Muscle layer of duodenum (tissue), 2 donors: Measurements from ENCODE around the gene LHX3.

Experiments used
- H3K27ac ChIP-seq: one replicate; pipeline ENCODE4 v1.7.0; 2013; ENCODE audit warnings: mild to moderate bottlenecking, low read length
- H3K27me3 ChIP-seq: one replicate; pipeline ENCODE4 v1.7.0; 2013; ENCODE audit warnings: low read depth, mild to moderate bottlenecking, control low read depth, low read length
- H3K36me3 ChIP-seq, 2 donors: one replicate each; pipeline ENCODE4 v1.7.0; 2013; ENCODE audit warnings: low read length in 2 of 2, control low read depth in 1 of 2, mild to moderate bottlenecking in 1 of 2; ENCODE audit not compliant: insufficient read depth in 2 of 2, control insufficient read depth in 1 of 2
- H3K4me1 ChIP-seq, 2 donors: one replicate each; pipeline ENCODE4 v1.7.0; 2013; ENCODE audit warnings: low read length in 2 of 2, mild to moderate bottlenecking in 2 of 2, control low read depth in 1 of 2, moderate library complexity in 1 of 2; ENCODE audit not compliant: insufficient read depth in 2 of 2, control insufficient read depth in 1 of 2
- H3K4me3 ChIP-seq, 2 donors: one replicate each; pipeline ENCODE4 v1.7.0; 2013; ENCODE audit warnings: low read length in 2 of 2, low read depth in 1 of 2, mild to moderate bottlenecking in 1 of 2
- H3K9me3 ChIP-seq, 2 donors: one replicate each; pipeline ENCODE4 v1.7.0; 2013; ENCODE audit warnings: low read length in 2 of 2, control low read depth in 1 of 2, mild to moderate bottlenecking in 1 of 2; ENCODE audit not compliant: control insufficient read depth in 1 of 2
- donor health status: healthy.

LHX3 gene

DNA sequence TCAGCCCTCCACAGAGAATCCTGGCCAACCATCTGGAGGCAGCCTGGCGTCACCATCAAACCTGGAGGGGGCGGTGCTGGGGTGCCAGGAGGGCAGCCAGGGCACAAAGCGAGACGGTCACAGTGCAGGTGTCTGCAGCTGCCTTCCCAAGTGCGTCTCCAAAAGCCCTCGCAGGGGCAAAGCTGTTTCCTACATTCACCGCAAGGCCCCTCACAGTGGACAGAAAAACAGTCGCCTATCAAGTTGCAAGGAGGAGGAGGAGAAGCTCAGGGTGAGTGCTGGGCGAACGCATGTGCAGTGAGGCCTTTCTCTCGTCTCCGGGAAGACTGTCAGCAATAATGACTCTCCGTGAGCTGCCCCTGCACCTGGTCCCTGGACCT lies 18.0 kb upstream of the LHX3 start:
- no peak overlapping the region for H3K27ac ChIP-seq
- H3K36me3 ChIP-seq: peaks cover 11 to 51% of the 10 kb centered on the region in 2 donors
- no peaks in the 10 kb centered on the region for H3K9me3 ChIP-seq
- H3K4me1 ChIP-seq: no peaks in the 10 kb centered on the region
- no peak overlapping the region for H3K4me3 ChIP-seq
- no peaks in the 10 kb centered on the region for H3K27me3 ChIP-seq

DNA sequence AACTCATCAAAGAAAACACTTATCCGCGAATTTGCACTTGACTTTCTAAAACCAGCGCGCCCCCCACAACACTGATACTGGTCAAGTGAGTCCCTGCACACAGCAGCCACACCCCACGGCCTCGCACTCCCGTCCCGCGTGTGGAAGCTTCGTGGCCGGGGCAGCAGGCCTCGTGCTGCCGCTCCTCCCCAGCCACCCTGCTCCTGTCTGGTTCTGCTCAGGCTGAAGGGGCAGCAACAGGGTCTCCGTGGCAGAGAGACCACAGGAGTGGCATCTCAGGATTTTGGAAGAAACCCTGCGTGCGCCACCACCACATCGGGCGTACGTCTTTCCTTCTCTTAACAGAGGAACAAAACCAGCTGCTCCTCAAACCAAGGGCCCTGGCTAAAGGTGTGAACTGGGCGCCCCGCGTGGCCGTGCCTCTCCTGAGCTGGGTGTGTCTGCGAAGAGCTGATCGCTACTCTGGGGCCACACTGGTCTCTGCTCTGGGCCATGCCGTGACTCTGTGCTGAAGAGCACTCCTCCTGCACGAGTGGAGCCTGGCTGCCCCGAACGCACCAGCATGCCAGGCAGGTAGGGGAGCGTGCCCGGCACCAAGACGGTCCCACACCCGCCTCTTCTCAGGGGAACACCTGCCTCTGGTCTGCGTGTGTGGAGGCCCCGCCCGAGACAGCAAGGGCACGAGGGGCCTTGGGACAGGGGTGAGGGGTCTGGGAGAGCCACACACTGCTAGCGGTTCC lies 17.4 kb upstream of the LHX3 start:
- H3K36me3 ChIP-seq: peaks cover 11 to 53% of the 10 kb centered on the region in 2 donors
- H3K27ac ChIP-seq: no peak overlapping the region
- H3K9me3 ChIP-seq: no peaks in the 10 kb centered on the region
- no peak overlapping the region for H3K4me3 ChIP-seq
- no peaks in the 10 kb centered on the region for H3K27me3 ChIP-seq
- no peaks in the 10 kb centered on the region for H3K4me1 ChIP-seq

DNA sequence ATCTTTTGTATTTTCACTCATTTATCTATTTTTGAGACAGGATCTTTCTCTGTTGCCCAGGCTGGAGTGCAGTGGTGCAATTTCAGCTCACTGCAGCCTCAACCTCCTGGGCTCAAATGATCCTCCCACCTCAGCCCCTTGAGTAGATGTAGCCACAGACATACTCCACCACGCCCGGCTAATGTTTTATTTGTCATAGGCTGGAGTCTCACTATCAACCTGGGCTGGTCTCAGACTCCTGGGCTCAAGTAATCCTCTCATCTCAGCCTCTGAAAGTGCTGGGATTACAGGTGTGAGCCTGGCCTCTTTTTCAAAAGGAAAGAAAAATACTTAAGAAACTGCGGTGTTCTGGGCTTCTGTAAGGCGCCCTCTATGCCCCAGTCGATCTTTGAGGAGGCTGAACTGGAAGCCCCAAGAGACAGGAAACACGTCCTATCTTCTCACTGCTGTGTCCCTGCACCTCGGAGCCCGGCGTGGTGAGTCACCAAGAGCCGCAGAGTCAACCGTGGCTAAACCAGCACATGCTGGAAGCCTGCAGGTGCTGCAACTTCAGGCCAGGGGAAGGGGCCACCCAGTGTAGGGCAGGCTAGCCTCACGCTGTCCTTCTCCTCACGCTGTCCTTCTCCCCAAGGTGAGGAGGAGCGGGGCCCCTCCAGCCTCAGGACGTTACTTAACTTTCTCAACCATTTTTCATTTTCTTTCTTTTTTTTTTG lies 15.2 kb upstream of the LHX3 start:
- peaks cover 13 to 75% of the 10 kb centered on the region in 2 donors for H3K36me3 ChIP-seq
- H3K4me1 ChIP-seq: no peaks in the 10 kb centered on the region
- H3K9me3 ChIP-seq: no peaks in the 10 kb centered on the region
- H3K4me3 ChIP-seq: no peak overlapping the region
- no peaks in the 10 kb centered on the region for H3K27me3 ChIP-seq
- H3K27ac ChIP-seq: no peak overlapping the region

DNA sequence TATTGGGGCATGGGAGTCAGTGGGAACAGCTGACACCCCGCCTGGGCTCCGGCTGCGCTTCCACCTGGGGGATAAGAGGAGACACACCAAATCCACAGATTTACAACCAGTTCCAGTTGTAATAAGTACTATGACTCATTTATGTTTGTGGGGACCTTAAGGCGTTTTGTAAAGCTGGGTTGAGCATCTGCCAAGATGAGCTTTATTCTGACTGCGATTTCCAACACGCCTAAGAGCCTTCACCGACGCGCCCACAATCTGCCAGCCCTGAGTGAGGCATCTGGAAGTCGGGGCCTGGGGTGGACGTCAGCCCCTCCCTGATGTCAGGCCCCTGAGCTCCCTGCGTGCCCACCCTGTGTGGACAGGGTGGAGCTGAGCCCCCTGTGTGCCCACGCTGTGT lies 14.3 kb upstream of the LHX3 start:
- H3K27ac ChIP-seq: no peak overlapping the region
- H3K36me3 ChIP-seq: peaks cover 20 to 78% of the 10 kb centered on the region in 2 donors
- H3K4me1 ChIP-seq: no peaks in the 10 kb centered on the region
- no peak overlapping the region for H3K4me3 ChIP-seq
- H3K9me3 ChIP-seq: no peaks in the 10 kb centered on the region
- H3K27me3 ChIP-seq: no peaks in the 10 kb centered on the region

DNA sequence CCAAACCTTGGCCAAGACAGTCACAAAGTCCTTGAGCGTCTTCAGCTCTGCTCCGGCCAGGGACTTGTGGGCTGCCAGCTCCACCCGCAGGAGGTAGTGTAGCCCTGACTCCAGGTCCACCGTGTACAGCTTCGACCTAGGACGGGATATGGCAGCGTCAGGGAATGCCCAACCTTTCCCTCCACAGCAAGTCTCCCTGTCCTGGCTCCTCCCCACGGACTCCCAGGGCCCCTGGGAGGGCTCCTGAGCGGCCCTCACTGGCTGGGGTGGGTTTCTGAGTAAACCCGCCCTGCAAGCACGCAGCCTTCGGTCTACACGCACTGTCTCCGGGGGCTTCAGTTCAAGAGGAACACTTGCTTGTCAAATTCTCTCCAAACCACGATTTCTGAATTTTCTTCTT lies 13.7 kb upstream of the LHX3 start:
- no peaks in the 10 kb centered on the region for H3K4me1 ChIP-seq
- no peak overlapping the region for H3K4me3 ChIP-seq
- H3K9me3 ChIP-seq: no peaks in the 10 kb centered on the region
- no peaks in the 10 kb centered on the region for H3K27me3 ChIP-seq
- peaks cover 25 to 78% of the 10 kb centered on the region in 2 donors for H3K36me3 ChIP-seq
- no peak overlapping the region for H3K27ac ChIP-seq

DNA sequence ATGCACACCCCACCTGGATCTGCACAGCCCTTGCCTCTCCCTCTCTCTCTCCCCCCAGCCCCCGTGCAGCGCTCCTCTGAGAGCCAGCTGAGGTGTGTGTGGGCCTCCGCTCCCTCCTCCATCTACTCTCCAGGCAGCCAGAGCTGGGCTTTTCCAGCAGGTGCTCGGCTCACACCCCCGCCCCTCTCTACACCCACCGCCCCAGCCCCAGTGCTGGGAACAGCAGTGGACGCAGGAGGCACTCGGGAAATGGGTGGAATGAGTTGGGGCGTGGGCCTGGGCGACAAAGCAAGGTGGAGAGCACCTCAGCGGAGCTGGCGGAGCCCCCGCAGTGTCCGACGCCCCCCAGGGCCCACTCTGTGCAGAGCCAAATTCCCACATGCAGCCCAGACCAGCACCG lies 13.3 kb upstream of the LHX3 start:
- Histone ChIP-seq H3K36me3 (peaks cover 23 to 78% of the 10 kb centered on the region in 2 donors), H3K4me3 (no peak overlapping the region), H3K9me3 (no peaks in the 10 kb centered on the region), H3K27me3 (no peaks in the 10 kb centered on the region), H3K27ac (no peak overlapping the region), H3K4me1 (no peaks in the 10 kb centered on the region)

DNA sequence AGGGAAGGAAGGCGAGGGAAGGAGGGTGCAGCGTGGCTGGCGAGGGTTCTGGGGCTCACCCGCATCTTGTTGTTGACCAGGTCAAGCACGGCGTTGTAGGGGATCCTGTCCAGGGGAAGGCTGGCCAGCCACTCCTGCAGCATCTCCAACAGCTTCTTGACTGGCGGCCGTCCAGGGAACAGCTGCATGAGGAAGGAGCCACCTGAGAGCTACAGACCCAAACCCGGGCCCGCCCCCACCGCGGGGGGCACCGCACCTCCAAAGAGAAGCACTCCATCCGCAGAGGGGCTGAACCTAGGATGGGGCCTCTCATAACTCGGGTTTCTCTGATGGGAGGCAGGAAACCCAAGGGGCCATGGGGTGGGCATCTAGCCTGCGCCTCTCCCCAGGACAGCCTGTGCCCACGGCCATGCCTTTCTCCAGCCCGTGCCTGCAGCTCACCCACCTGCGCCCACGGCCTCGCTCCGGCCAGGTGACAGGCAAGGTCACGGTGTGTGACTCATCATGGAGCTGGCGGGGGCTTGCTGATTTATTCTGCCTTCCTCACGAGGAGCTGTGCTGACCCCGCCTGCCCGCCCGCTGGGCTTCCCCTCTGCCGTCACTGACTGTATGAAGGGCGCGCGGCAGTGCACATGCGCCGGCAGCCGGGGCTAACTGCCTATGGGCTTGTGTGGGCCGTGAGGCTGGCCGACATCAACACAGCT lies 11.8 kb upstream of the LHX3 start:
- H3K4me1 ChIP-seq: no peaks in the 10 kb centered on the region
- no peak overlapping the region for H3K27ac ChIP-seq
- peaks cover 21 to 77% of the 10 kb centered on the region in 2 donors for H3K36me3 ChIP-seq
- H3K9me3 ChIP-seq: no peaks in the 10 kb centered on the region
- H3K4me3 ChIP-seq: no peak overlapping the region
- H3K27me3 ChIP-seq: no peaks in the 10 kb centered on the region

DNA sequence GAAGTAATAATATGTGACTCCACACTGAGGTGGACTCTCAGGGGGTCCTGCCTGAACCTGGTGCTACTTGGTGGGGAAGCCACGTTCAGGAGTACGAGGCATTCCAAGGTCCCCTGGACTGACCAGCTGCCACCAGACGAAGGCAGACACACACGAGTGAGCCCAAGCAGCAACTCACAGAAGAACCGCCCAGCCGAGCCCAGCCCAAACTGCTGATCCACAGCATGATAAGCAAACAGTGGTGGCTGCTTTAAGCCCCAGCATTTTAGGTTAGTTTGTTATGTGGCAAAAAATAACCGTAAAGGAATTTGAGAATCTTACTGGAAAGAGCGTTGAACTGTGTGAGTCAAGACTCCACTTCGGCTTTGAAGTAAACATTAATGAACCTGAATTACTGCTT lies 8.8 kb upstream of the LHX3 start:
- Histone ChIP-seq H3K4me1 (no peaks in the 10 kb centered on the region), H3K4me3 (no peak overlapping the region), H3K9me3 (no peaks in the 10 kb centered on the region), H3K27me3 (no peaks in the 10 kb centered on the region), H3K27ac (no peak overlapping the region), H3K36me3 (peaks cover 18 to 92% of the 10 kb centered on the region in 2 donors)

DNA sequence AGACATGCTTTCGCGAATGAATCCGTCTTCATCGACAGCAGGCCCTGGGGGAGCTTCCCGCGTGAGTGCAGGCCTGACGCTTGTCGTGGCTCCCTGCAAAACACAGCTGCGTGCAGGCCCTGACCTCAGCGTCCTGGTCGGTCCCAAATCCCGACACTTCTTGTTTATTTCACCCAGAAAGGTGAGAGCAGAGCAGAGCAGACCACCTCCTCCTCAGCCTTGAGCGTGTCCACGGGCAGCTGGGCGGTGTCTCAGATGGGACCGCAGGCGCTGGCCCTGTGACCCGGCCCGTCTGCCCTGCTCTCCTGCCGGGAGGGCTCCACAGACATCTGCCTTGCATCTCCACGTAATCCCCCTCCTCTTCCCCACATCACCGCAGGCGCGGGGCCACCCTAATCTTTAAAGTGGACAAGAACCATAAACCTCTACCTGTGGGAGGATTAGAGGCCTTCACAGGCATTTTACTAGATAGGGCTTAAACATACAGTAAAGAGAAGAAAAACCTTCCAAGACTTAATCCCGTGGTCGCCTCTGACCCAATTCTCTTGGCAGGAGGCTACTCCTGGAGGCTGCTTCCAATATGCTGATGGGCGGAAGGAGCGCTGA lies 7.5 kb upstream of the LHX3 start:
- H3K4me1 ChIP-seq: no peaks in the 10 kb centered on the region
- no peaks in the 10 kb centered on the region for H3K27me3 ChIP-seq
- H3K4me3 ChIP-seq: no peak overlapping the region
- no peaks in the 10 kb centered on the region for H3K9me3 ChIP-seq
- H3K27ac ChIP-seq: no peak overlapping the region
- peaks cover 18 to 87% of the 10 kb centered on the region in 2 donors for H3K36me3 ChIP-seq

DNA sequence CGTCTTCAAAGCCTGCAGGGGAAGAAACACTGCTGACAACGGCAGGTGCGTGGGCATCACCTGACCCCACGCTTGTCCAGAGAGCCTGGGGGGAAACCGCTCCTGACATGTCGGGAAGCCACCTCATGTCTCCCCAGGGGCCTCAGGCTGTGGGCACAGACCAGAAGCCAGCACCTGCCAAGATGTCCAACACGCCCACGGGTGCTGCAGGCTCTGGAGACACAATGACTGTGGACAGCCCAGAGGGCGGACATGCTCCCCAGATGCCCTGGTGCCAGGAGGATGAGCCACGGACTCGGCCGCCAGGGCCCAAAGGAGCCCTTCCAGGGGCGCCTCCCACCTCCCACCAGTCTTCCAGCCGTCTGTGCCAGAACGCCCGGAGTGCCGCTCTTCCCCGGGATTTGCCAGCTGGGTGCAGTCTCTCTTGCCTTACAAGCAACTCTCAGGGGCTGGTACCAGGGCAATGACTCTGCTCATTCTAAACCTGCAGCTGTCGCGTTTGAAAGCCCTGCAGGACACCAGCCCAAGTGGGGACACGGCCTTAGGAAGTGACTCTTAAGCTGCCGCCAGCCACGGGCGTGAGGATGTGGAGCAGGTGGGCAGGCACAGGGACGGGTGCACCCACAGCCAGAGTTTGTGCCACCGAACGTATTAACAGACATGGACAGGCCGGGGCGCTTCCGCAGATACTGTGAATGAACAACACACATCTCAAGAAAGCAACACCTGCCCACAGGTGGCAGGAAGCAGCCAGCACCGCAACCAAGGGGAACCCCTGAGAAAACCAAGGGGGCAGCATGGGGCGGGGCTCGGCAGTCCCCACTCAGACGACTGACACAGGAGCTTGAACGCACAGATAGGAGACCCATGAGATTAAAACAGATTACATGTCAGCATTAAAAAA lies 6.8 kb upstream of the LHX3 start:
- H3K4me3 ChIP-seq: no peak overlapping the region
- peaks cover 18 to 79% of the 10 kb centered on the region in 2 donors for H3K36me3 ChIP-seq

More for the DNA sequence above, 6.8 kb upstream of the LHX3 start:
- no peak overlapping the region for H3K27ac ChIP-seq
- no peaks in the 10 kb centered on the region for H3K4me1 ChIP-seq
- H3K27me3 ChIP-seq: no peaks in the 10 kb centered on the region
- no peaks in the 10 kb centered on the region for H3K9me3 ChIP-seq
